Transverse colon (tissue), 4 donors: ENCODE measurements around the gene ST3GAL4. TPM values are rescaled to one million over a fixed set of nuclear protein-coding genes. Genes with fewer than 3 reads are reported as not detected.

Experiments
- DNase-seq: peaks from one replicate; pipeline ENCODE4 v3.0.0-alpha.2; 2019
- H3K27ac ChIP-seq, 4 donors: fragments of 200-600 bp; sonication (generic); 2 replicates each; pipeline ENCODE4 v1.5.1; 2016 to 2018; ENCODE audit warnings: inconsistent platforms in 4 of 4
- H3K27me3 ChIP-seq: fragments of 200-600 bp; sonication (generic); 2 replicates; pipeline ENCODE4 v1.5.1; 2017; ENCODE audit warnings: inconsistent platforms
- H3K36me3 ChIP-seq, 4 donors: fragments of 200-600 bp; sonication (generic); 2 replicates each; pipeline ENCODE4 v1.5.1; 2017 to 2019; ENCODE audit warnings: inconsistent platforms in 4 of 4
- H3K4me1 ChIP-seq, 4 donors: fragments of 200-600 bp; sonication (generic); 2 replicates each; pipeline ENCODE4 v1.5.1; 2017 to 2020; ENCODE audit warnings: inconsistent platforms in 4 of 4
- H3K4me3 ChIP-seq, 4 donors: fragments of 200-600 bp; sonication (generic); 1 replicate in 1 of 4; 2 replicates in 3 of 4; pipeline versions ENCODE4 v1.5.1 to v1.6.1; 2017 to 2019; ENCODE audit warnings: inconsistent platforms in 4 of 4
- H3K9me3 ChIP-seq, 2 donors: fragments of 200-600 bp; sonication (generic); 2 replicates each; pipeline ENCODE4 v1.5.1; 2017 to 2019; ENCODE audit warnings: inconsistent platforms in 2 of 2
- EP300 ChIP-seq: sonication (generic); formaldehyde crosslinking; IDR thresholded peaks from one replicate; pipeline ENCODE4 v1.6.1; 2017; ENCODE audit warnings: antibody characterized with exemption, low read depth
- POLR2A ChIP-seq: fragments of 450-650 bp; IDR thresholded peaks from one replicate; pipeline ENCODE4 v1.6.1; 2016; ENCODE audit warnings: antibody characterized with exemption, mild to moderate bottlenecking, moderate library complexity
- POLR2AphosphoS5 ChIP-seq, 3 donors: sonication (generic); formaldehyde crosslinking; IDR thresholded peaks; one replicate each; pipeline ENCODE4 v1.6.1; 2016; ENCODE audit warnings: antibody characterized with exemption in 3 of 3
- WGBS, 2 donors: methylation state at CpG; one replicate each; pipeline ENCODE4 v1.1.5; 2018; ENCODE audit warnings: low coverage in 1 of 2; 5-methylcytosine and 5-hydroxymethylcytosine counted together
- in situ Hi-C, 4 donors: fragments of 200-750 bp; cut with MboI; loops; one replicate each; pipeline versions ENCODE4 v1.15.0 to v1.15.1; 2017; ENCODE audit warnings: low sequenced_read_pairs in 3 of 4, low pct_ligation_motif_present in 1 of 4, low pct_unique_long_range_greater_than_20kb in 1 of 4
- intact Hi-C: fragments of 100-400 bp; cut with DNase I; formaldehyde crosslinking; loops from one replicate; pipeline ENCODE4 v1.15.1; 2023; ENCODE audit warnings: low total_unique reads
- total RNA-seq, 4 donors: library from RNA; depleted of rRNA; stranded (reverse); fragments of >200 nt; gene quantifications; one replicate each; pipeline ENCODE4 v1.1.0, GENCODE V29; 2016
- TF ChIP-seq, protein P1 (sequence below), 5 experiments: fragments of 200-600 bp in 3 of 5; fragments of 450-650 bp in 2 of 5; sonication (generic) in 3 of 5; IDR thresholded peaks; 1 replicate in 2 of 5; 2 replicates in 3 of 5; pipeline ENCODE4 v1.5.1; 2016 to 2017; ENCODE audit warnings: antibody characterized with exemption in 5 of 5, inconsistent platforms in 3 of 5, mild to moderate bottlenecking in 2 of 5, moderate library complexity in 1 of 5

ST3GAL4 gene
- total RNA-seq, 4 donors from 2014 or later = 26.1 to 206 (median 166) TPM

- peak; percentile 32 for DNase-seq
- no peak overlapping the region for H3K4me3 ChIP-seq
- no peaks in the 10 kb centered on the region for H3K9me3 ChIP-seq
- intact Hi-C loops = loop anchor here (5.0 to 10.0 kb wide), 2 partner anchors 122 to 169 kb away; no protein-coding TSS in a partner anchor
- H3K4me1 ChIP-seq = peaks cover 8 to 29% (median 17%) of the 10 kb centered on the region in 4 donors
- TF ChIP-seq POLR2A (no peak), POLR2AphosphoS5 (IDR thresholded peaks at IDR 0.05) (no peak), EP300 (no peak)
- TF ChIP-seq, protein P1, sequence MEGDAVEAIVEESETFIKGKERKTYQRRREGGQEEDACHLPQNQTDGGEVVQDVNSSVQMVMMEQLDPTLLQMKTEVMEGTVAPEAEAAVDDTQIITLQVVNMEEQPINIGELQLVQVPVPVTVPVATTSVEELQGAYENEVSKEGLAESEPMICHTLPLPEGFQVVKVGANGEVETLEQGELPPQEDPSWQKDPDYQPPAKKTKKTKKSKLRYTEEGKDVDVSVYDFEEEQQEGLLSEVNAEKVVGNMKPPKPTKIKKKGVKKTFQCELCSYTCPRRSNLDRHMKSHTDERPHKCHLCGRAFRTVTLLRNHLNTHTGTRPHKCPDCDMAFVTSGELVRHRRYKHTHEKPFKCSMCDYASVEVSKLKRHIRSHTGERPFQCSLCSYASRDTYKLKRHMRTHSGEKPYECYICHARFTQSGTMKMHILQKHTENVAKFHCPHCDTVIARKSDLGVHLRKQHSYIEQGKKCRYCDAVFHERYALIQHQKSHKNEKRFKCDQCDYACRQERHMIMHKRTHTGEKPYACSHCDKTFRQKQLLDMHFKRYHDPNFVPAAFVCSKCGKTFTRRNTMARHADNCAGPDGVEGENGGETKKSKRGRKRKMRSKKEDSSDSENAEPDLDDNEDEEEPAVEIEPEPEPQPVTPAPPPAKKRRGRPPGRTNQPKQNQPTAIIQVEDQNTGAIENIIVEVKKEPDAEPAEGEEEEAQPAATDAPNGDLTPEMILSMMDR (IDR thresholded peaks at IDR 0.05) = no peak
- no peaks in the 10 kb centered on the region for H3K27me3 ChIP-seq
- WGBS, 2 donors = 31 to 41% methylated on average over 4 to 8 of the region's 8 CpGs
- in situ Hi-C loops = loop anchor here in 3 of 4 donors (10.0 to 25.0 kb wide), 4 partner anchors 99 to 174 kb away; no protein-coding TSS in a partner anchor
- H3K36me3 ChIP-seq = no peaks in the 10 kb centered on the region
- H3K27ac ChIP-seq = peak overlapping the region in 2 of 4 donors; percentile 9 to 25
Measured at GRCh38 chr11:126312961-126313360, 42.5 kb upstream of the ST3GAL4 start.

DNA sequence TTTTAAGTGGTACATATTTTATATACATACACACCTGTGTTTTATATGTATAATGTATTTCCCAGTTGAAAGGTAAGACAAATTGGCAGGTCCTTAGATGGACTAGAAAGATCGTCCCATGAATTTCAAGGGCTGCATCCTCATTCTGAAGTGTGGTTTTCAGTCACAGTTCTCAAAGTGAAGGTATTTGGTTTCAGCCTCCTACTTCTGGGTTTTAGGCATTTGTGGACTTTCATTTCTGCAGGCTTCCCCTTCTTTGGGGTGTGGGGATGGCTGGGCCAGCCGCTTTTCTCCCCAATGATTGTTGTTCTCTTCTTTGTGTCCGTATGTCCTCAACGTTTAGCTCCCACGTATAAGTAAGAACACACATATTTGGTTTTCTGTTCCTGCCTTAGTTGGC lies 41.7 kb upstream of the ST3GAL4 start:
- DNase-seq = no peak
- Histone ChIP-seq H3K36me3 (no peaks in the 10 kb centered on the region), H3K4me3 (no peak overlapping the region), H3K9me3 (no peaks in the 10 kb centered on the region), H3K4me1 (peaks cover 9 to 36% (median 22%) of the 10 kb centered on the region in 4 donors), H3K27ac (no peak overlapping the region), H3K27me3 (no peaks in the 10 kb centered on the region)
- intact Hi-C loops = loop anchor here (5.0 to 10.0 kb wide), 2 partner anchors 121 to 168 kb away; no protein-coding TSS in a partner anchor
- WGBS, 2 donors = 78 to 86% methylated on average over 1 to 5 of the region's 5 CpGs
- TF ChIP-seq, protein P1 (IDR thresholded peaks at IDR 0.05) = no peak
- in situ Hi-C loops = loop anchor here in 3 of 4 donors (10.0 to 25.0 kb wide), 4 partner anchors 98 to 173 kb away; no protein-coding TSS in a partner anchor

- Histone ChIP-seq H3K4me1 (peaks cover 9 to 28% (median 21%) of the 10 kb centered on the region in 4 donors), H3K27me3 (no peaks in the 10 kb centered on the region), H3K27ac (peak overlapping the region; percentile 79 to 90 (median 82)), H3K4me3 (no peak overlapping the region), H3K36me3 (no peaks in the 10 kb centered on the region), H3K9me3 (no peaks in the 10 kb centered on the region)
- intact Hi-C loops = loop anchor here (10.0 kb wide), 1 partner anchor 117 kb away; no protein-coding TSS in a partner anchor
- in situ Hi-C loops = loop anchor here in 3 of 4 donors (10.0 to 25.0 kb wide), 4 partner anchors 95 to 170 kb away; no protein-coding TSS in a partner anchor
- DNase-seq = no peak
- TF ChIP-seq POLR2AphosphoS5 (IDR thresholded peaks at IDR 0.05) (no peak), POLR2A (no peak), EP300 (no peak)
- TF ChIP-seq, protein P1 (IDR thresholded peaks at IDR 0.05) = no peak
- 52% methylated on average over 1 of the region's 1 CpG; no CpG with 5 or more reads in 1 of the 2 donors for WGBS, 2 donors
Measured at GRCh38 chr11:126317432-126317755, 38.1 kb upstream of the ST3GAL4 start.

DNA sequence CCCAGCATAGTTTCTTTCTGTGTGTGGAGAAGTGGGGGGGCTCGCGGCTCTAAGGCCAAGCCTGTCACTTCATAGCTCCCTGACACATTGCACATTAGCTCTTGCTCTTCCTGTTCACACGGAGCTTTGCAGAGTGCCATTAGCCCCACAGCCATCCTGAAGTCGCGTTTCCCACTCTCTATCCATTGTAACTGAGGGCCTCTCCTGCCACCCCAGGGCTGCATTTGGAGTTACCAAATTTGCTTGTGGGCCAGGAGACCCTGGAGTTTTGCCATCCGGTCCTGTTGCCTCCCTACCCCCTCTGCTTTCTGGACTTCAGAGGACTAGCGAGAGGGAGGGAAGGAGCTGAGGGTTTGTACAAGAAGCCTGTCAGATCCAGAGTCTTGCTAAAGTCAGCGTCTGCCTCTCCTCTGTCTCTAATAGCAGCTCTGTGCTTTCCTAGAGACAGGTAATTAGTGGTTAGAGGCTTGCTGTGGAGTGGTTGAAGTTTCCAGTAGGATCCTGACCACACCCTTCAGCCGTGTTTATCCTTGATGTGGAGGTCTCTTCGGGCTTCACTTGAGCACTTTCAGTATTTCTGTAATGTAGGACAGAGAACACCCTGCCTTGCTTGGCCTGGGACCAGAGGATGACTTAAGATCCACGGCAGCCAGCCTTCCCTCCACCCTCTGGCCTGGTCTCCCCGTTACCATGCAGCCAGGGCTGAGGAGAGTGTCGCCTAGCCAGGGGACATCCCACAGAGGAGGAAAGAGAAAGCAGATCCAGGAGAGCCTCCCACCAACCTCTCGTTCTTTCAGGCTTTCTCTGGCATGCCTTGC lies 37.5 kb upstream of the ST3GAL4 start:
- in situ Hi-C loops = loop anchor here in 3 of 4 donors (10.0 to 25.0 kb wide), 4 partner anchors 94 to 169 kb away; no protein-coding TSS in a partner anchor
- 41 to 51% methylated on average over 2 to 14 of the region's 14 CpGs for WGBS, 2 donors
- intact Hi-C loops = loop anchor here (10.0 kb wide), 1 partner anchor 117 kb away; no protein-coding TSS in a partner anchor

More for the DNA sequence above, 37.5 kb upstream of the ST3GAL4 start:
- TF ChIP-seq POLR2A (no peak), EP300 (no peak), POLR2AphosphoS5 (IDR thresholded peaks at IDR 0.05) (no peak)
- TF ChIP-seq, protein P1 (IDR thresholded peaks at IDR 0.05) = no peak
- H3K9me3 ChIP-seq = no peaks in the 10 kb centered on the region
- H3K36me3 ChIP-seq = no peaks in the 10 kb centered on the region
- H3K27ac ChIP-seq = peak overlapping the region; percentile 79 to 90 (median 82)
- H3K27me3 ChIP-seq = no peaks in the 10 kb centered on the region
- H3K4me1 ChIP-seq = peaks cover 9 to 23% (median 18%) of the 10 kb centered on the region in 4 donors
- peak overlapping the region in 1 of 4 donors; percentile 27 for H3K4me3 ChIP-seq
- DNase-seq = peak; percentile 53
